Neural cell (in vitro differentiated cells): Measurements from ENCODE around the gene APBA2. TPM values are rescaled to one million over a fixed set of nuclear protein-coding genes. Genes with fewer than 3 reads are reported as not detected.

ENCODE experiments used
- H2AFZ ChIP-seq: fragments of 200-600, 300-800 bp; sonication (generic), shearing (Covaris generic); 2 replicates; pipeline ENCODE4 v1.6.0; 2014; ENCODE audit warnings: low read depth, mild to moderate bottlenecking, antibody characterized with exemption, low read length, moderate library complexity
- H3F3A ChIP-seq: fragments of 200-600 bp; shearing (Covaris generic); 2 replicates; pipeline ENCODE4 v1.6.1; 2016; ENCODE audit warnings: mild to moderate bottlenecking, moderate library complexity, mixed read lengths, antibody characterized with exemption, low read length; ENCODE audit not compliant: insufficient read depth, poor library complexity, severe bottlenecking
- H3K27ac ChIP-seq: fragments of 200-600, 300-800 bp; sonication (generic), shearing (Covaris generic); 2 replicates; pipeline ENCODE4 v1.5.1; 2014; ENCODE audit warnings: mild to moderate bottlenecking, low read length, moderate library complexity
- H3K27me3 ChIP-seq: fragments of 300-800, 200-600 bp; sonication (generic), shearing (Covaris generic); 2 replicates; pipeline ENCODE4 v1.6.0; 2014; ENCODE audit warnings: mild to moderate bottlenecking, low read depth, low read length, moderate library complexity; ENCODE audit not compliant: insufficient read depth
- H3K36me3 ChIP-seq: fragments of 300-800, 200-600 bp; sonication (generic), shearing (Covaris generic); 2 replicates; pipeline ENCODE4 v1.5.1; 2014; ENCODE audit warnings: mild to moderate bottlenecking, antibody characterized with exemption, low read length, moderate library complexity; ENCODE audit not compliant: insufficient read depth
- H3K4me2 ChIP-seq: fragments of 300-800, 200-600 bp; sonication (generic), shearing (Covaris generic); 2 replicates; pipeline ENCODE4 v1.6.0; 2014; ENCODE audit warnings: mild to moderate bottlenecking, low read length
- H3K4me3 ChIP-seq: fragments of 300-800, 200-600 bp; sonication (generic), shearing (Covaris generic); 2 replicates; pipeline ENCODE4 v1.5.1; 2014; ENCODE audit warnings: mild to moderate bottlenecking, low read length, moderate library complexity
- H3K79me2 ChIP-seq: fragments of 200-600 bp; shearing (Covaris generic); replicated peaks from 2 replicates; pipeline ENCODE4 v1.6.0; 2014; ENCODE audit warnings: mild to moderate bottlenecking, low read length, moderate library complexity; ENCODE audit not compliant: insufficient read depth
- H3K9ac ChIP-seq: fragments of 300-800, 200-600 bp; sonication (generic), shearing (Covaris generic); 2 replicates; pipeline ENCODE4 v1.6.1; 2016; ENCODE audit warnings: mild to moderate bottlenecking, low read length, mixed read lengths
- H3K9me2 ChIP-seq: fragments of 200-600 bp; shearing (Covaris generic); 2 replicates; pipeline ENCODE4 v1.6.1; 2016; ENCODE audit warnings: mild to moderate bottlenecking, low read length, mixed read lengths; ENCODE audit not compliant: insufficient read depth
- H3K9me3 ChIP-seq: fragments of 200-600, 300-800 bp; sonication (generic), shearing (Covaris generic); 2 replicates; pipeline ENCODE4 v1.6.1; 2016; ENCODE audit warnings: mild to moderate bottlenecking, mixed run types, low read length, moderate library complexity, mixed read lengths
- H4K20me1 ChIP-seq: fragments of 200-600 bp; shearing (Covaris generic); 2 replicates; pipeline ENCODE4 v1.6.1; 2016; ENCODE audit warnings: mild to moderate bottlenecking, mixed run types; ENCODE audit not compliant: insufficient read depth
- CTCF ChIP-seq: fragments of 450-650 bp; IDR thresholded peaks from 2 replicates; pipeline ENCODE4 v1.5.1; 2014; ENCODE audit warnings: antibody characterized with exemption, mild to moderate bottlenecking, moderate library complexity; ENCODE audit not compliant: poor library complexity, severe bottlenecking
- EP300 ChIP-seq: fragments of 450-650 bp; conservative IDR thresholded peaks from 2 replicates; pipeline ENCODE4 v1.6.1; 2014; ENCODE audit warnings: antibody characterized with exemption, mild to moderate bottlenecking, moderate library complexity; ENCODE audit not compliant: poor library complexity, severe bottlenecking
- EZH2 ChIP-seq: fragments of 200-600, 300-800 bp; shearing (Covaris generic), sonication (generic); IDR thresholded peaks from 2 replicates; pipeline ENCODE4 v1.6.1; 2014; ENCODE audit warnings: antibody characterized with exemption, low read length, borderline replicate concordance, mild to moderate bottlenecking; ENCODE audit not compliant: insufficient read depth, poor library complexity, severe bottlenecking
- MXI1 ChIP-seq: fragments of 450-650 bp; conservative IDR thresholded peaks from 2 replicates; pipeline ENCODE4 v1.6.1; 2014; ENCODE audit warnings: antibody characterized with exemption, mild to moderate bottlenecking; ENCODE audit not compliant: poor library complexity, severe bottlenecking
- POLR2AphosphoS5 ChIP-seq: IDR thresholded peaks from 2 replicates; pipeline ENCODE4 v1.6.1; 2012
- RAD21 ChIP-seq: fragments of 450-650 bp; conservative IDR thresholded peaks from 2 replicates; pipeline ENCODE4 v1.6.1; 2014; ENCODE audit warnings: antibody characterized with exemption, mild to moderate bottlenecking, moderate library complexity
- REST ChIP-seq: IDR thresholded peaks from 2 replicates; pipeline ENCODE4 v1.6.1; 2012; ENCODE audit warnings: borderline replicate concordance
- SMC3 ChIP-seq: fragments of 450-650 bp; conservative IDR thresholded peaks from 2 replicates; pipeline ENCODE4 v1.6.1; 2014; ENCODE audit warnings: antibody characterized with exemption, mild to moderate bottlenecking, moderate library complexity; ENCODE audit not compliant: poor library complexity
- TAF1 ChIP-seq: IDR thresholded peaks from 2 replicates; pipeline ENCODE4 v1.6.1; 2012; ENCODE audit warnings: low read depth
- polyA plus RNA-seq: library from polyadenylated mRNA; depleted of rRNA; stranded (reverse); fragments of >200 nt; gene quantifications from 2 replicates; pipeline ENCODE4 v1.2.3, GENCODE V29; 2014

The APBA2 gene
- polyA plus RNA-seq, 1 donor from 2014 or later, result 134 TPM

- H3K9me2 ChIP-seq, result no peaks in the 10 kb centered on the region
- H3K79me2 ChIP-seq, result peaks cover 4% of the 10 kb centered on the region
- H3K4me2 ChIP-seq, result no peak overlapping the region
- H4K20me1 ChIP-seq, result no peaks in the 10 kb centered on the region
- H3K9me3 ChIP-seq, result no peaks in the 10 kb centered on the region
- no peaks in the 10 kb centered on the region for H3K36me3 ChIP-seq
- no peak overlapping the region for H3K9ac ChIP-seq
- H3K27me3 ChIP-seq, result no peaks in the 10 kb centered on the region
- H3K4me3 ChIP-seq, result no peak overlapping the region
- H3F3A ChIP-seq, result no peaks in the 10 kb centered on the region
- TF ChIP-seq RAD21 (no peak), EP300 (no peak), MXI1 (no peak), SMC3 (no peak), POLR2AphosphoS5 (no peak), TAF1 (no peak), REST (no peak), EZH2 (no peak), CTCF (no peak)
- no peak overlapping the region for H2AFZ ChIP-seq
- H3K27ac ChIP-seq, result no peak overlapping the region
Measured at GRCh38 chr15:28930011-28930410, 44.2 kb downstream of the APBA2 start.

- no peaks in the 10 kb centered on the region for H3K9me2 ChIP-seq
- H3K4me3 ChIP-seq, result no peak overlapping the region
- no peaks in the 10 kb centered on the region for H3K36me3 ChIP-seq
- no peak for TF ChIP-seq SMC3
- TF ChIP-seq EZH2, result no peak
- TF ChIP-seq TAF1, result no peak
- no peak for TF ChIP-seq MXI1
- no peak for TF ChIP-seq RAD21
- no peak for TF ChIP-seq POLR2AphosphoS5
- TF ChIP-seq CTCF, result no peak
- TF ChIP-seq REST, result no peak
- TF ChIP-seq EP300, result no peak
- H3K27ac ChIP-seq, result no peak overlapping the region
- H3K27me3 ChIP-seq, result no peaks in the 10 kb centered on the region
- no peaks in the 10 kb centered on the region for H3K9me3 ChIP-seq
- H2AFZ ChIP-seq, result no peak overlapping the region
- H3K9ac ChIP-seq, result no peak overlapping the region
- no peaks in the 10 kb centered on the region for H3F3A ChIP-seq
- no peak overlapping the region for H3K4me2 ChIP-seq
- H3K79me2 ChIP-seq, result peaks cover under 1% of the 10 kb centered on the region
- H4K20me1 ChIP-seq, result no peaks in the 10 kb centered on the region
Measured at GRCh38 chr15:28930476-28931291, 44.9 kb downstream of the APBA2 start.
